G401 (cell line): ENCODE measurements around the gene DSP. TPM values are rescaled to one million over a fixed set of nuclear protein-coding genes. Genes with fewer than 3 reads are reported as not detected.
A peak's percentile ranks its signal among the peaks of the same experiment; 100 is the strongest.

Experiments
- DNase-seq: peaks from one replicate; pipeline ENCODE4 v3.0.0-alpha.2; 2015; ENCODE audit warnings: low spot score
- in situ Hi-C: cut with HindIII; loops from 2 replicates; pipeline ENCODE4 v1.10.0; 2016; ENCODE audit warnings: low sequenced_read_pairs, mixed read lengths
- total RNA-seq: library from RNA; depleted of rRNA; stranded (reverse); fragments of >200 nt; shearing (Covaris generic); gene quantifications from 2 replicates; pipeline ENCODE4 v1.2.3, GENCODE V29; 2014

Gene DSP
- total RNA-seq, 1 experiment from 2014 or later: 161 TPM

DNA sequence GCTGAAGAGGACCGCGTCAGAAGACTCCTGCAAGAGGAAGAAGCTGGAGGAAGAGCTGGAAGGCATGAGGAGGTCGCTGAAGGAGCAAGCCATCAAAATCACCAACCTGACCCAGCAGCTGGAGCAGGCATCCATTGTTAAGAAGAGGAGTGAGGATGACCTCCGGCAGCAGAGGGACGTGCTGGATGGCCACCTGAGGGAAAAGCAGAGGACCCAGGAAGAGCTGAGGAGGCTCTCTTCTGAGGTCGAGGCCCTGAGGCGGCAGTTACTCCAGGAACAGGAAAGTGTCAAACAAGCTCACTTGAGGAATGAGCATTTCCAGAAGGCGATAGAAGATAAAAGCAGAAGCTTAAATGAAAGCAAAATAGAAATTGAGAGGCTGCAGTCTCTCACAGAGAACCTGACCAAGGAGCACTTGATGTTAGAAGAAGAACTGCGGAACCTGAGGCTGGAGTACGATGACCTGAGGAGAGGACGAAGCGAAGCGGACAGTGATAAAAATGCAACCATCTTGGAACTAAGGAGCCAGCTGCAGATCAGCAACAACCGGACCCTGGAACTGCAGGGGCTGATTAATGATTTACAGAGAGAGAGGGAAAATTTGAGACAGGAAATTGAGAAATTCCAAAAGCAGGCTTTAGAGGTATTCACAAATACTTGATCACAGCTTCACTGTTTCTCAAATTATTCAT lies 39.6 kb downstream of the DSP start:
- no peak for DNase-seq
- in situ Hi-C loops: no loop called here

GRCh38 chr6:7585287-7585930 lies 43.9 kb downstream of the DSP start:
- DNase-seq: no peak
- in situ Hi-C loops: no loop called here

- DNase-seq: peak; percentile 8
- in situ Hi-C loops: no loop called here
Observed at GRCh38 chr6:7587631-7588100, 46.2 kb downstream of the DSP start.

DNA sequence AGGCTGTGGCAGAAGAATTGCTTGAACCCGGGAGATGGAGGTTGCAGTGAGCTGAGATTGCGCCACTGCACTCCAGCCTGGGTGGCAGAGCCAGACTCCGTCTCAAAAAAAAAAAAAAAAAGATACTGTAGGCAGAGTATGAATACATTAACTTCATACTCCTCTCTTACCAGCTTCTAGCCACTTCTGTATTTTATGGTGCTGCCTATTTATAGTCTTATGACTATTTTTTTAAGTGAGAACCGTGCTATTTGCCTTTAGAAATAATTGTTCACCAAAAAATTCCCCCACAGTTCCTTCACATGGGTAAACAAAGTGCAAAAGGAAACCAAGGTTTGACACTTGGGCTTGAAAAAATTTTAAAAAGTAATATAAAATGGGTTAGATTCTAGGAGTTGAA lies 47.0 kb downstream of the DSP start:
- DNase-seq: no peak
- in situ Hi-C loops: no loop called here

- DNase-seq: no peak
- in situ Hi-C loops: no loop called here
Observed at GRCh38 chr6:7589221-7589620, 47.8 kb downstream of the DSP start.

DNA sequence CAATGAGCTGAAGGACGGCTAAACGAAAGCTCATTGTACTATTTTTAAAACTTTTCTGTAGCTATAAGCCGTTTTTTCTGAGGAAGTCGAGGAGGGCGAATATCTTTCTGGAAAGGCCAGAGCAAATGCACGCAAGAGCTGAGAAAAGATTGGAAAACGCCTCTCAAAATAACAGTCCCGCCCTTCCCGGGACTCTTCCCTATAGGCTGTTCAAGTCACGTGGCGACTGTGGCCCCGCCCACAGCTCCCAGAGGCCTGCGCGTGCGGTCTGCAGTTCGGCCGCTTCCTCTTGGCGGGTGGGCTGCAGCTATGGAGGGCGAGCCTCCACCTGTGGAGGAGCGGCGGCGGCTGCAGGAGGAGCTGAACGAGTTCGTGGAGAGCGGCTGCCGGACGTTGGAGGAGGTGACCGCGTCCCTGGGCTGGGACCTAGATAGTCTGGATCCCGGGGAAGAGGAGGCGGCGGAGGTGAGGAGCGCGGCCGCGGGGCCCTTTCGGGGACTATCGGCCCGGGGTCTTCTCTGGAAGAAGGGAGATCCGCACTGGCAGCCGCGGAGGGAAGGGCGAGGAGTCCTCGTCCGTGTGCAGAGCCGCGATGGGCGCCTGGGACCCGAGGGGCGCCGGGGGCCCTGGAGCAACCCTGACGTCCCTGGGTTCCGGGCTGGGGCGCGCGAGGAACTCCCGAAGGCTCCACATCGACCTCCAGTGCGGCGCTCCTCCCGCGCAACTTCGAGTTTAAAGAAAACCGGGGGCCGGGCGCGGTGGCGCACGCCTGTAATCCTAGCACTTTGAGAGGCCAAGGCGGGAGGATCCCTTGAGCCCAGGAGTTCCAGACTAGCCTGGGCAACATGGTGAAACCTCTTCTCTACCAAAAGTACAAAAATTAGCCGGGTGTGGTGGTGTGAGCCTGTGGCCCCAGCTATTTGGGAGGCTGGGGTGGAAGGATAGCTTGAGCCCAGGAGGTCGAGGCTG lies 48.8 kb downstream of the DSP start, which contains the start of gene SNRNP48:
TSS of gene SNRNP48 (plus strand) at position 250 of the 969 bp plus-strand sequence. CDS start at position 310, 60 bp downstream.
- DNase-seq: peak; percentile 96
- in situ Hi-C loops: no loop called here

- DNase-seq: peak; percentile 57
- in situ Hi-C loops: no loop called here
Observed at GRCh38 chr6:7590918-7591302, 49.4 kb downstream of the DSP start.

DNA sequence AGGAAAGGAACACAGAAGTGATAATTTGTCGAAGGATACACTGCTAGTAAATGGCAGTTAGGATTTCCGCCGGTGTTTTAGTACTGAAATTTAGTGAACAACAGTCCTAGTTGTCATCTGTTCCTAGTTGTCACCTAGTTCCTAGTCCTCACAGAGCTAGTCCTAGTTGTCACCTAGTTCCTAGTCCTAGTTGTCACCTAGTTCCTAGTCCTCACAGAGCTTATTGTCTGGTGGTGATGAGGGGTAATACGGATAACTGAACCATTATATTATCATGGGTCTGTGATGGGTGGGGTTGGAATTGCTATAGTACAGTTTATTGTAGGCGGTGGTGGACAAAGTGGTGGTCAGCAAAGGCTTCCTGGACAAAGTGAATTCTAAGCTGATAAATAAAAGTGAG lies 50.3 kb downstream of the DSP start:
- DNase-seq: no peak
- in situ Hi-C loops: no loop called here

DNA sequence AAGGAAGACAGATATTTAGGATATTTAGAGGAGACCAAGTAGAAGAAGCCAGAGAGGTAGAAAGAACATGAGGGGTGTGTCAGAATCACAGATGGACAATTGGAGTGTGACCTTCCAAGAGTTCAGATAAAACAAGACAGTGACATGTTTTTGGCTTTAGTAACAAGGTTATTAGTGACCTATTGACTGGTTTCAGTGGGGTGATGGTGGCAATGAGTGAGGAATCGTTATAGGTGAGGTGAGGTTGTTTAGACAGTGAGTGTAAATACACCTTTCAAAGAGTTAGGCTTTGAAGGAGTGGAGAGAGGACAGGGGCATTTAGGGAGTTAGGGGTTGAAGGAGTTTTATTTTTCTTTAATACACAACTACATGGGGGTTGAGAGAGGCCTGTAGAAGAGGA lies 51.8 kb downstream of the DSP start:
- no peak for DNase-seq
- in situ Hi-C loops: no loop called here

GRCh38 chr6:7594579-7595125 lies 53.2 kb downstream of the DSP start:
- in situ Hi-C loops: no loop called here
- DNase-seq: no peak

DNA sequence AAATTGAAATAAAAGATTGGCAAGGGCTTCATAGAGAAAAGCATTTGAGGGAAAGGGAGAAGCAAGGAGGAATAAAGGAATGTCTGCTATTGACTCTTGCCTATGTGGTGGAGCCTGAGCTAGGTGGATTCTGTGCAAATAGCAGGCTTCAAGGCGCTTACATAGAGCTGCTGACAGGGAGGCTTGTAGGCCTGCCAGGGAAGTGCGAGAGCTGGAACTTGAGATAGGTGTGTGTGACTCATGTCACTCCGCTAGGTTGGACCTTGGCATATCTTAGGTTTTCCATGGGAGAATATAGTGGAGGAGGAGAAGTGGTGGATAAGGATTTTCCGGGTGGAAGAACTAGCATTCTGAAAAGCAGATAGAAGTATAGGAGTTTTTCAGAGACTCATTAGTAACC lies 62.5 kb downstream of the DSP start:
- no peak for DNase-seq
- in situ Hi-C loops: no loop called here

- in situ Hi-C loops: no loop called here
- no peak for DNase-seq
Observed at GRCh38 chr6:7604506-7604905, 63.0 kb downstream of the DSP start.

DNA sequence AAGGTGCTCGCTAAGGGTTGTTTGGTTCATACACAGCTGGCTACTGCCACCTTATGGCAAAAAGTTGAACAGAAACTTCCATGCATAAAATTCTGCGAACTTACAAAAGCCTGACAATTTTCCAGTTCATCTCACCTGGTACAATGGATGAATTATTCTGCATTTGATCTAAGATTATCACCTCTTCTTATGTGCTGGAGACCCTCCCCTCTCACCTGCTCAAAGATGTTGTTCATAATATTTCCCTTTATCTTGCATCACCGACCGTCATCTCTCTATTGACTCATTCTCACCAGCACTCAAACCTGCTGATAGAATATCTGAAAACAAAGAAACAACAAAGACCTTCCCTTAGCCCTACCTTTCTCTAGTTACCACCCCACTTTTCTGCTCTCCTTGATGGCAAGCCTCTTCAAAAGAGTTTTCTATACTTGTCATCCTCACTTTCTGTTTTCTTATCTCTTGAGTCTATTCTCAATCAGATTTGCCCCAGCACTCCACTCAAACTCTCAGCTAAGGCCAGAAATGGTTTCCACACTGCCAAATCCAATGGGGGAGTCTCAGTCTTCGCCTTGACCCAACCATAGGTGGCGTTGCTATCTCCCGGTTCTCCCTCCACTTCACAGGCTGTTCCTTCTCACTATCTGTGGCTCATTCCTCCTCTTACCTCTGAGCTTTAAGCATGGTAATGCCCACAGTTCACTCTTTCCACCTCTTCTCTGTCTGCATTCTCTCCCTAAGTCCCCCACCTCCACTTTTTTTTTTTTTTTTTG lies 74.3 kb downstream of the DSP start:
- DNase-seq: peak; percentile 61
- in situ Hi-C loops: no loop called here

GRCh38 chr6:7617801-7618764 lies 76.6 kb downstream of the DSP start:
- in situ Hi-C loops: no loop called here
- no peak for DNase-seq

- DNase-seq: no peak
- in situ Hi-C loops: no loop called here
Observed at GRCh38 chr6:7621761-7622160, 80.3 kb downstream of the DSP start.

DNA sequence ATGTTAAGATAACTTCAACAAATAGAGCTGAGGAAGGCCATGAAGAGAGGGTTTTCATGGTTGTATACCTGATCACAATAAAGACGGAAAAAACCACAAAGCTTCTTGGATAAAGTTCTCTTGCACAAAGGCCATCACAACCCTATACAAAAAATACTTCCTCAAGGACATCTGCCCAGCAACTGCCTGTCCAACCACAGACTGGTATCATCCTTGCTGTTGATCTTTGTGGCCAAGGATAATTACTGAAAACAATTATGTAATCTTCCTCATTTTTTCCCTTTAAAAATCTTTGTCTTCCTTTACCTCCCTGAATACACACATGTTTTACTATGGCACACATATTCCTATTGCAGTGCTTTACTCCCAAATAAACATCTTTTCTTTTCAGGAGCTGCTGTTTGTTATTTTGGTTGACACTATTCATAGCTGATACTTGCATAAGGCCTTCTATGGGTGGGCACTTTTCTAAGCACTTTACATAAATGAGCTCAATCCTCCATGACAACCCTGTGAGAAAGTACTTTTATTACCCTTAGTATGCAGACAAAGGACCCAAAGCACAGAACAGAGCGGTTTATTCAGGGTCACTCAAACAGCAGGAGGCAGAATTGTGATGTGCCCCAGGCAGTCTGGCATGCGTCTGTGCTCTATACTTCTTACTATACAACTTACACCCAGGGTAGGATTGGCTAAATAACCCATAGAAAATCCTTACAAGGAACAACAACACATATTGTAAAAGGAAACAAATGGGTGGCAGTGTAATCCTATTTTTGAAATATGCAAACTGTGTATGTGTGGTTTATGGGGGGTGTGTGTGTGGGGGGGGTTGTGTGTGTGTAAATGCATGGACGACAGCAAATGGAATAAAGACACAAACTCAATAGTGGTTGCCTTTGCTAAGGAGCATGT lies 83.6 kb downstream of the DSP start:
- no peak for DNase-seq
- in situ Hi-C loops: no loop called here

DNA sequence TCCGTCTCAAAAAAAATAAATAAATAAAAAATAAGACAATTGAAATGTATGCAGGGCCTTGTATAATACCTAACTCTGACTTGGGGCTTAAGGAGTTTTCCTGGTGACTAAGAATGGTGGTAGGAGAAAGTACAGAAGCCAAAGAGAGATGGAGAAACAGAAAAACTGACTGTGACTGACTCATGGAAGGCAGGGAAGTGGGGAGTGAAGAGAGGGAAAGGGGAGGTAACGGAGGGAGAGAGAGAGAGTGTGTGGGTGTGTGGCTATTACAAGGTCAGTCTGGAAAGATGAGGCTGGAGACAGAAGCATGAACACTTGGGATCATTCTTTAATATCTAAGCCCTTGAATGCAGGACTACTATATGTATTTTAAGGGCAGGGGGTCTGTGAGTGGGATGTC lies 87.0 kb downstream of the DSP start:
- no peak for DNase-seq
- in situ Hi-C loops: no loop called here
